Embryonic facial prominence (tissue), 1 donor: ENCODE results near the gene RAMP3.
"Not testable (repeated sequence)": the region's sequence is repeated elsewhere in the genome, so short reads cannot be mapped to it uniquely, and the experiment has no call there.

Experiments
- DNase-seq: peaks from one replicate; pipeline ENCODE4 v3.0.0-alpha.2; 2016; ENCODE audit errors: extremely low spot score

Gene RAMP3

GRCh38 chr7:45193828-45194227 is 36.2 kb downstream of the RAMP3 start:
- no peak for DNase-seq

GRCh38 chr7:45196374-45196773 is 38.8 kb downstream of the RAMP3 start:
- DNase-seq, result no peak

- DNase-seq, result no peak
Observed at GRCh38 chr7:45197461-45197860, 39.9 kb downstream of the RAMP3 start.

- DNase-seq, result no peak
Observed at GRCh38 chr7:45198986-45199385, 41.4 kb downstream of the RAMP3 start.

GRCh38 chr7:45199506-45199905 is 41.9 kb downstream of the RAMP3 start:
- DNase-seq, result no peak

- DNase-seq, result no peak
Observed at GRCh38 chr7:45202625-45203024, 45.0 kb downstream of the RAMP3 start.

- DNase-seq, result no peak
Observed at GRCh38 chr7:45203036-45203435, 45.4 kb downstream of the RAMP3 start.

- no peak for DNase-seq
Observed at GRCh38 chr7:45203459-45203858, 45.9 kb downstream of the RAMP3 start.

GRCh38 chr7:45203936-45204445 is 46.4 kb downstream of the RAMP3 start:
- DNase-seq, result no peak

GRCh38 chr7:45206266-45206665 is 48.7 kb downstream of the RAMP3 start:
- not testable (repeated sequence) for DNase-seq

- DNase-seq, result not testable (repeated sequence)
Observed at GRCh38 chr7:45209909-45210308, 52.3 kb downstream of the RAMP3 start.

GRCh38 chr7:45211066-45211465 is 53.5 kb downstream of the RAMP3 start:
- DNase-seq, result no peak

GRCh38 chr7:45211958-45212357 is 54.4 kb downstream of the RAMP3 start:
- DNase-seq, result no peak

- DNase-seq, result no peak
Observed at GRCh38 chr7:45212606-45213005, 55.0 kb downstream of the RAMP3 start.

GRCh38 chr7:45215601-45216062 is 58.0 kb downstream of the RAMP3 start:
- DNase-seq, result no peak

GRCh38 chr7:45216181-45216580 is 58.6 kb downstream of the RAMP3 start:
- no peak for DNase-seq

- DNase-seq, result no peak
Observed at GRCh38 chr7:45216622-45217165, 59.1 kb downstream of the RAMP3 start.

GRCh38 chr7:45217358-45217757 is 59.8 kb downstream of the RAMP3 start:
- no peak for DNase-seq

- no peak for DNase-seq
Observed at GRCh38 chr7:45219130-45219529, 61.5 kb downstream of the RAMP3 start.

GRCh38 chr7:45219801-45220435 is 62.3 kb downstream of the RAMP3 start:
- no peak for DNase-seq

- DNase-seq, result no peak
Observed at GRCh38 chr7:45220846-45221618, 63.4 kb downstream of the RAMP3 start.

GRCh38 chr7:45221896-45222604 is 64.5 kb downstream of the RAMP3 start:
- DNase-seq, result no peak
